CD4-positive, alpha-beta T cell (primary cell): ENCODE measurements around the gene COBL. TPM values are rescaled to one million over a fixed set of nuclear protein-coding genes. Genes with fewer than 3 reads are reported as not detected.

Experiments used
- ATAC-seq: fragments of 200-7000 bp; cut with Tn5 transposase; one replicate; pipeline ENCODE4 v1.10.0; 2022; ENCODE audit warnings: mild to moderate bottlenecking; ENCODE audit not compliant: poor library complexity
- CTCF ChIA-PET: fragments of 350-600 bp; sonication (Branson Sonifier 250); formaldehyde crosslinking; loops from one replicate; lab custom pipeline; 2021; ENCODE audit warnings: antibody characterized with exemption, inconsistent platforms; lab: Charles Lee
- POLR2A ChIA-PET: fragments of 350-600 bp; sonication (Branson Sonifier 250); formaldehyde crosslinking; loops from one replicate; lab custom pipeline; 2021; ENCODE audit warnings: antibody characterized with exemption, inconsistent platforms; lab: Charles Lee
- DNase-seq, 14 experiments: peaks; one replicate each; pipeline ENCODE4 v3.0.0-alpha.2; 2013 to 2020; ENCODE audit warnings: mixed read lengths in 2 of 14
- H3K27ac ChIP-seq, 2 donors: one replicate each; pipeline versions ENCODE4 v1.5.1 to v1.7.0; 2013; ENCODE audit warnings: low read length in 2 of 2, low read depth in 1 of 2, mild to moderate bottlenecking in 1 of 2
- H3K27me3 ChIP-seq, 2 experiments: 1 replicate in 1 of 2; 2 replicates in 1 of 2; pipeline versions ENCODE4 v1.6.1 to v1.7.0; 2013; ENCODE audit warnings: low read length in 2 of 2, control low read depth in 1 of 2, mild to moderate bottlenecking in 1 of 2, moderate library complexity in 1 of 2; ENCODE audit not compliant: insufficient read depth in 2 of 2, control insufficient read depth in 1 of 2
- H3K36me3 ChIP-seq: one replicate; pipeline ENCODE4 v1.6.1; 2013; ENCODE audit warnings: low read length, control low read depth; ENCODE audit not compliant: insufficient read depth
- H3K4me1 ChIP-seq: one replicate; pipeline ENCODE4 v1.6.1; 2013; ENCODE audit warnings: low read length, control low read depth; ENCODE audit not compliant: insufficient read depth
- H3K4me3 ChIP-seq: one replicate; pipeline ENCODE4 v1.5.1; 2013; ENCODE audit warnings: mild to moderate bottlenecking, low read length, moderate library complexity
- H3K9me3 ChIP-seq, 2 experiments: 1 replicate in 1 of 2; 2 replicates in 1 of 2; pipeline versions ENCODE4 v1.6.1 to v1.7.0; 2013; ENCODE audit warnings: low read length in 2 of 2, mild to moderate bottlenecking in 2 of 2, control low read depth in 1 of 2, moderate library complexity in 1 of 2; ENCODE audit not compliant: control insufficient read depth in 1 of 2, insufficient read depth in 1 of 2
- H3K27ac Mint-ChIP-seq: one replicate; pipeline ENCODE4 v1.8.0; 2020; ENCODE audit warnings: mixed read lengths
- H3K27me3 Mint-ChIP-seq: one replicate; pipeline ENCODE4 v1.8.0; 2021; ENCODE audit warnings: mixed read lengths
- H3K36me3 Mint-ChIP-seq: one replicate; pipeline ENCODE4 v1.8.0; 2021; ENCODE audit warnings: low read depth, mixed read lengths
- H3K4me1 Mint-ChIP-seq: one replicate; pipeline ENCODE4 v1.8.0; 2021; ENCODE audit warnings: low read depth, mixed read lengths
- H3K4me3 Mint-ChIP-seq: one replicate; pipeline ENCODE4 v1.8.0; 2020; ENCODE audit warnings: mild to moderate bottlenecking, mixed read lengths
- H3K9me3 Mint-ChIP-seq: one replicate; pipeline ENCODE4 v1.8.0; 2020; ENCODE audit warnings: mixed read lengths
- CTCF ChIP-seq: fragments of 200-600 bp; IDR thresholded peaks from one replicate; pipeline ENCODE4 v1.8.0; 2022; ENCODE audit warnings: antibody characterized with exemption, mild to moderate bottlenecking
- intact Hi-C, 2 experiments: fragments of 100-400 bp; cut with DNase I in 1 of 2; cut with micrococcal nuclease in 1 of 2; formaldehyde crosslinking; loops; one replicate each; pipeline versions ENCODE4 v1.15.1 to v1.9.0; 2023 to 2025; cut with DNase I, micrococcal nuclease
- total RNA-seq, 174 experiments: library from RNA in 2 of 174; stranded (reverse) in 2 of 174; gene quantifications; one replicate each; pipeline ENCODE4 v1.2.3 and lab custom pipeline; 2021 to 2026

The COBL gene
- total RNA-seq, 2 experiments from 2014 or later: not detected

GRCh38 chr7:51077987-51078370 lies 238.6 kb downstream of the COBL start:
- H3K27me3 ChIP-seq: no peaks in the 10 kb centered on the region
- intact Hi-C loops: no loop called here
- H3K36me3 ChIP-seq: no peaks in the 10 kb centered on the region
- ATAC-seq (no peak), DNase-seq (no peak)
- TF ChIP-seq CTCF: no peak
- Mint-ChIP-seq H3K9me3 (no peaks in the 10 kb centered on the region), H3K27me3 (no peaks in the 10 kb centered on the region), H3K27ac (no peak overlapping the region), H3K36me3 (no peaks in the 10 kb centered on the region), H3K4me1 (peaks cover 6% of the 10 kb centered on the region), H3K4me3 (no peak overlapping the region)
- H3K4me3 ChIP-seq: no peak overlapping the region
- POLR2A ChIA-PET: no interaction called here
- H3K4me1 ChIP-seq: no peaks in the 10 kb centered on the region
- no peak overlapping the region for H3K27ac ChIP-seq
- peaks cover 0 to 4% of the 10 kb centered on the region in 2 experiments for H3K9me3 ChIP-seq
- CTCF ChIA-PET: no interaction called here

GRCh38 chr7:51077316-51077986 lies 239.2 kb downstream of the COBL start:
- Histone ChIP-seq H3K36me3 (no peaks in the 10 kb centered on the region), H3K4me1 (no peaks in the 10 kb centered on the region), H3K4me3 (no peak overlapping the region), H3K27ac (no peak overlapping the region), H3K27me3 (no peaks in the 10 kb centered on the region), H3K9me3 (peaks cover 0 to 4% of the 10 kb centered on the region in 2 experiments)
- ChIA-PET POLR2A (no interaction called here), CTCF (interaction anchor here (1.1 kb wide), 1 partner anchor 13 kb away, joined by 3 read pairs; no protein-coding TSS in a partner anchor)
- no peak overlapping the region for H3K4me3 Mint-ChIP-seq
- H3K4me1 Mint-ChIP-seq: peaks cover 6% of the 10 kb centered on the region
- DNase-seq: no peak
- H3K27me3 Mint-ChIP-seq: no peaks in the 10 kb centered on the region
- no peak for ATAC-seq
- TF ChIP-seq CTCF: no peak
- intact Hi-C loops: no loop called here
- no peaks in the 10 kb centered on the region for H3K9me3 Mint-ChIP-seq
- no peak overlapping the region for H3K27ac Mint-ChIP-seq
- H3K36me3 Mint-ChIP-seq: no peaks in the 10 kb centered on the region

GRCh38 chr7:51075681-51076580 lies 240.7 kb downstream of the COBL start:
- H3K27ac Mint-ChIP-seq: no peak overlapping the region
- CTCF ChIA-PET: interaction anchor here (1.1 kb wide), 1 partner anchor 11 kb away, joined by 3 read pairs; no protein-coding TSS in a partner anchor
- no peaks in the 10 kb centered on the region for H3K36me3 Mint-ChIP-seq
- Histone ChIP-seq H3K9me3 (peaks cover 0 to 4% of the 10 kb centered on the region in 2 experiments), H3K27me3 (no peaks in the 10 kb centered on the region), H3K4me1 (no peaks in the 10 kb centered on the region), H3K27ac (no peak overlapping the region), H3K4me3 (no peak overlapping the region), H3K36me3 (no peaks in the 10 kb centered on the region)
- ATAC-seq (no peak), DNase-seq (no peak)
- intact Hi-C loops: no loop called here
- H3K27me3 Mint-ChIP-seq: no peaks in the 10 kb centered on the region
- no peak overlapping the region for H3K4me3 Mint-ChIP-seq
- H3K9me3 Mint-ChIP-seq: no peaks in the 10 kb centered on the region
- no peak for TF ChIP-seq CTCF
- POLR2A ChIA-PET: no interaction called here
- H3K4me1 Mint-ChIP-seq: peaks cover 6% of the 10 kb centered on the region
